ENCODE results near the gene CDH4.

DNA sequence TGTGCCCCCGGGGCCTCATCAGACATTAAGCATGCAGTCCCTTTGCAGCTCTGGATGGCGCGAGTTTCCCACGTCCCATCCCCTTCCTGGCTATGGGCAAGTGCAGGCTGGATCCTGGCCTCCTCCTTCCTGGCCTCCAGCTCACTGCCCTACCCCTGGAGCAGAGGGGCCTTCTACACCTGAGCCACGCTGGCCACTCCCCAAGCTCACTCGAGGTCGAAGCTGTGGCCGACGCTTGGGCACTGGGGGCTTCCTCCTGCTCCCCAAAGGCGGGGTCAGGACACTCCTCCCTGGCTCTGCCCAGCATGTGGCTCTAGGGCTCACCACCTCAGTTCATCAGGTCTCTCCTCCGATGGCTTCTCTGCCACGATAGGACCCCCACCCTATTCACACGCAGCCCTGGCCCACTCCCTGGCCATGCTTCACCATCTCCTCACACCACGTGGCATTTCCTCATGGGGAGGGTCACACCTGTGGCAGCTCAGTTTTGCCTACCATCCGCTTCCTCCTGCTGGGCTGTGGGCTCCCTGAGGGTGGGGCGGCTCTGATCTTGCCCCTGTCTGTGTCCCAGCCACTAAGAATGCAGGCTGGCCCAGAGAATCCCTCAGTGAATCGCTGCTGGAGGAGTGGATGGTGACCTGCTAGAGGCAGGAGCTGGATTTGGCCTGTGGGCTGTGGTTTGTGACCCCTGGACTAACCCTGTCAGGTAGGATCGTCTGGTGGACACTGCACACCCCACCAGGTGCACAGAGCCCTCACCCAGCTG lies 532.9 kb downstream of the CDH4 start:
- no peak for TF ChIP-seq EZH2 (IDR thresholded peaks at IDR 0.05; ENCODE audit: low read depth, low read length, severe bottlenecking)
- TF ChIP-seq, protein P1, sequence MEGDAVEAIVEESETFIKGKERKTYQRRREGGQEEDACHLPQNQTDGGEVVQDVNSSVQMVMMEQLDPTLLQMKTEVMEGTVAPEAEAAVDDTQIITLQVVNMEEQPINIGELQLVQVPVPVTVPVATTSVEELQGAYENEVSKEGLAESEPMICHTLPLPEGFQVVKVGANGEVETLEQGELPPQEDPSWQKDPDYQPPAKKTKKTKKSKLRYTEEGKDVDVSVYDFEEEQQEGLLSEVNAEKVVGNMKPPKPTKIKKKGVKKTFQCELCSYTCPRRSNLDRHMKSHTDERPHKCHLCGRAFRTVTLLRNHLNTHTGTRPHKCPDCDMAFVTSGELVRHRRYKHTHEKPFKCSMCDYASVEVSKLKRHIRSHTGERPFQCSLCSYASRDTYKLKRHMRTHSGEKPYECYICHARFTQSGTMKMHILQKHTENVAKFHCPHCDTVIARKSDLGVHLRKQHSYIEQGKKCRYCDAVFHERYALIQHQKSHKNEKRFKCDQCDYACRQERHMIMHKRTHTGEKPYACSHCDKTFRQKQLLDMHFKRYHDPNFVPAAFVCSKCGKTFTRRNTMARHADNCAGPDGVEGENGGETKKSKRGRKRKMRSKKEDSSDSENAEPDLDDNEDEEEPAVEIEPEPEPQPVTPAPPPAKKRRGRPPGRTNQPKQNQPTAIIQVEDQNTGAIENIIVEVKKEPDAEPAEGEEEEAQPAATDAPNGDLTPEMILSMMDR (IDR thresholded peaks at IDR 0.05; ENCODE audit: control extremely low read depth in 1 of 3, insufficient read depth in 1 of 3, low read depth in 1 of 3, low read length in 3 of 3) = no peak
- TF ChIP-seq GABPA (IDR thresholded peaks at IDR 0.05; ENCODE audit: borderline replicate concordance, insufficient read depth, low read length) = no peak
- no peak for TF ChIP-seq KDM1A (IDR thresholded peaks at IDR 0.05; ENCODE audit: borderline replicate concordance, low read length)
- TF ChIP-seq POLR2A (IDR thresholded peaks at IDR 0.05; ENCODE audit: control extremely low read depth in 1 of 2, low read depth in 2 of 2, low read length in 2 of 2) = no peak
- TF ChIP-seq YY1 (IDR thresholded peaks at IDR 0.05; ENCODE audit: low read depth, low read length) = no peak
- TF ChIP-seq TAF1 (IDR thresholded peaks at IDR 0.05; ENCODE audit: low read depth, low read length) = no peak
- TF ChIP-seq SAP30 (IDR thresholded peaks at IDR 0.05; ENCODE audit: insufficient read depth, insufficient replicate concordance, low read length) = no peak

Measured in H1 (cell line).